Hematopoietic multipotent progenitor cell treated with erythropoietin and hydrocortisone succinate and interleukin-3 and kit ligand, for 15 days (in vitro differentiated cells): ENCODE data around the gene SPATC1L.

Experiments used
- DNase-seq: peaks from one replicate; pipeline ENCODE4 v3.0.0-alpha.2; 2015; ENCODE audit warnings: low spot score

SPATC1L gene

GRCh38 chr21:46161633-46162592, 22.3 kb downstream of the SPATC1L start:
- no peak for DNase-seq

GRCh38 chr21:46160907-46161632, 23.2 kb downstream of the SPATC1L start:
- no peak for DNase-seq

GRCh38 chr21:46160657-46160906, 23.7 kb downstream of the SPATC1L start:
- no peak for DNase-seq

- DNase-seq, result no peak
These were observed 24.2 kb downstream of the SPATC1L start for GRCh38 chr21:46159841-46160656.

GRCh38 chr21:46159390-46159789, 24.9 kb downstream of the SPATC1L start:
- no peak for DNase-seq

- no peak for DNase-seq
These were observed 25.5 kb downstream of the SPATC1L start for GRCh38 chr21:46158666-46159300.

- no peak for DNase-seq
These were observed 26.2 kb downstream of the SPATC1L start for GRCh38 chr21:46157987-46158451.

- no peak for DNase-seq
These were observed 26.8 kb downstream of the SPATC1L start for GRCh38 chr21:46157396-46157986.

- DNase-seq, result no peak
These were observed 27.6 kb downstream of the SPATC1L start for GRCh38 chr21:46156678-46157077.

- no peak for DNase-seq
These were observed 27.9 kb downstream of the SPATC1L start for GRCh38 chr21:46156378-46156645.

GRCh38 chr21:46155514-46156377, 28.5 kb downstream of the SPATC1L start, which contains the start of gene FTCD:
Gene FTCD (minus strand): TSS chr21:46155579. CDS start chr21:46155523, 56 bp downstream.
- DNase-seq, result no peak

GRCh38 chr21:46154955-46155513, 29.2 kb downstream of the SPATC1L start:
- DNase-seq, result no peak

- no peak for DNase-seq
These were observed 29.9 kb downstream of the SPATC1L start for GRCh38 chr21:46154155-46154954.

GRCh38 chr21:46153247-46154154, 30.8 kb downstream of the SPATC1L start:
- peak; percentile 54 for DNase-seq

- DNase-seq, result no peak
These were observed 31.4 kb downstream of the SPATC1L start for GRCh38 chr21:46152927-46153246.

- DNase-seq, result no peak
These were observed 32.0 kb downstream of the SPATC1L start for GRCh38 chr21:46151989-46152926.

- no peak for DNase-seq
These were observed 32.8 kb downstream of the SPATC1L start for GRCh38 chr21:46151261-46151988.
